Stimulated activated CD8-positive, alpha-beta memory T cell treated with anti-CD3 and anti-CD28 coated beads, Interleukin-4, amount 100 ng/mL, for 4 hours (primary cell): ENCODE measurements around the gene SLC43A2.
"Not testable (repeated sequence)": the region's sequence is repeated elsewhere in the genome, so short reads cannot be mapped to it uniquely, and the experiment has no call there.

Experiments used
- DNase-seq, 2 donors: peaks; one replicate each; pipeline ENCODE4 v3.0.0-alpha.2; 2020; ENCODE audit warnings: low read depth in 2 of 2, low spot score in 1 of 2

Gene SLC43A2

DNA sequence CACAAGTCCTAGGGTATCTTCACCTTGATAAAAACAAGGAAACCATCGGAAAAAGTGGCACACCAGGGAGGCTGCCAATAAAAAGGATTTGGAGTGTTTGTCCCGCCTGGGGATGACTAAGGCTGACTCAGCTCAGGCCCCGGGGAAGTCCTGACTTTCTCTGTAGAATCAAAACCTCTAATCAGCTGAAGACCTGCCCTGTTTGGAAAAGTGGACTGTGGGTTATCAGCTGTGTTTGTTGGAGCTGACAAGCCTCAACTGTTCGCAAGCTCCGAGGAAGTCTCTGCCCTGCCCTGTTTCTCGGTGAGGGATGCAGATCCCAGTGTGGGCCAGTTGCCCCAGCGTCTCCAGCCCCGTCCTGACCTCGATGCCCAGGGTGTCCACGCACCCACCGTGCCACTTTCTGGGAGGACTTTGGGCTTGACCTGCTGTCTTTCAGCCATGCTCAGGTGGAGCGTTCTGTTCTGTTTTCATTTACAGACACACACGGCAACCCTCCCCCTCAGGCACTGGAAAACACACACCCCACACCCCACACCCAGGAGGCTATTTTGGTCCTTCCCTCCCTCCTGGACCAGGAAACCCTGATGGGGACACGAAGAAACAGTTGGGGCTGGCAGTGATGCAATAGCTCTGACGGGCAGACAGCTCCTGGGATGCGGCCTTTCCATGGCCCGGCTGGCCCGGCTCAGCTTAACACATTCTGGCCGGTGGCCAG is 38.4 kb downstream of the SLC43A2 start:
- DNase-seq: no peak

DNA sequence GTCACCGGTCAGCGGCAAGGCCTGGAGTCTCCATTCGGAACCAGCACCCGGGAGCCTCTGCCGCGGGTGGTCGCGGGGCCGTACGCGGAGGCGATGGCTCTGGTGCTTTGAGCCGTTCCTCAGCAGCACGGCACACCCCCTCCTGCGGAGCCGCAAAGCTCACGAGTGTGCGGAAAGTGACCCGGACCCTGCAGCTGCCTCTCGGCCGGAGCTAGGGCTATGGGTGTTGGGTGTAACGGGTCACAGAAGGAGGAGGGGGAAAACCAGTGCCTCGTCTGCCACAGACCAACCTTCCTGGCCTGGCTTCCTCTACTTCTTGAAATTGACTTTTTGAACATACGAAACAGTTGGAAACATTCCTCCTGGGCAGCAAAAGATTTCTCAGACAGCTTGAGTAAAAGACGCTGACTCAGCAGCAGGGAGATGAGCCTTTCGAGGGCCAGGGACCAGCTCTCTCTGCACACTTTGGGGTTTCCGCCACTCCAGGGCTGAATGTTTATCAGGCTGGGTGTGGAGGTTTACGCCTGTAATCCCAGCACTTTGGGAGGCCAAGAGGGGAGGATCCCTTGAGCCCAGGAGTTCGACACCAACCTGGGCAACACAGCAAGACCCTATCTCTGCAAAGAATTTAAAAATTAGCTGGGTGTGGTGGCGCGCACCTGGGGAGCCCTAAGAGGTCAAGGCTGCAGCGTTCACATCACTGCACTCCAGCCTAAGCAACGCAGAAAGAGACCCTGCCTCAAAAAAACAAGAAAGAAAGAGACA is 39.6 kb downstream of the SLC43A2 start:
- no peak for DNase-seq

DNA sequence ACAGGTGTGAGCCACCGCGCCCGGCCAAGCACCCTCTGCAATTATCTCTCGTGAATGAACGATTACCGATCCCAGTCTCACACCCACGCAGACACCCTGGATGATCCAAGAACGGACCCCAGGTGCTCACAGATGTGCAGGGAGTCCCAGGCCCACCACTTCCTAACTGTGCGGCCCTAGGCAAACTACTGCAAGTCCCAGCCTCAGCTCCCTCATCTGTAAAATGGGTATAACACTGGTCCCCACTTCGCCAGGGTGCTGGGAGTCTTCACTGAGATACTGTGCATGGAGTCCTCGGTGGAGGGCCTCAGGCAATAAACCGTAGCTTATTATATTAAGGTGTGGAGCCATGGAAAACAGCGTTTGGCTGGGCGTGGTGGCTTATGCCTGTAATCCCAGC is 44.5 kb downstream of the SLC43A2 start:
- no peak for DNase-seq

DNA sequence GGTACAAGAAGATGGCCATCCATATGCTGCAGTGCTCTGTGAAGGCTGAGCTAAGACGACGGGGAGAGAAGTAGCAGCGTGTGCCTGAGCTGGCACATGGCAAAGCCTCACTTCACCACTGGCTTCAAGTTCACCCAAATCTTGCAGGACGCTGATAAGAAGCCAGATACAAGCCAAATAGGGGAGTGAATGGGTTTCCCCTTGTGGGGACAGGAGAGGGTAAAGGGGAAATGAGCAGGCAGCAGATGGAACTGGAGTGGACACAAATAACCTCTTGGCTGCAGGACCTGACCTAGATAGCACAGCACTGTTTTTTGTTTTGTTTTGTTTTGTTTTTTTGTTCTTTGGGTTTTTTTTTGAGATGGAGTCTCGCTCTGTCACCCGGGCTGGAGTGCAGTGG is 45.1 kb downstream of the SLC43A2 start:
- no peak for DNase-seq

DNA sequence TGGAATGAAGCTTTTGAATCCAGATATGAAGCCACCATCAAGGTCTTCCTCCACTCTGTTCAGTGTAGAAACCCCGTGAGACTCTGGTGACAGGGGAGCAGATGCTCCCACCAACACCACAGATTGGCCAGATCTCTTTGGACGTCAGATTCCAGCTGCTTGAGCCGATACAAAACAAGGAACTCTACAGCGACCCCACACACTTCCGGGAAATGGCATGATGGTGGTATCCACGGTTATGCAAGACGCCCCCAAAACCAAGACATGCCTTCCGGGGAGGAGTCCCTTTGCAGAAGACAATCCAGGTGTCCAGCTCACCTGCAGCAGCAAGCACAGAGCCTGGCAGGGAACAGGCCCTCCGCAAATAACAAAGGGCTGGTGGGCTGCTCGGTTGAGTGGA is 46.3 kb downstream of the SLC43A2 start:
- DNase-seq: no peak

DNA sequence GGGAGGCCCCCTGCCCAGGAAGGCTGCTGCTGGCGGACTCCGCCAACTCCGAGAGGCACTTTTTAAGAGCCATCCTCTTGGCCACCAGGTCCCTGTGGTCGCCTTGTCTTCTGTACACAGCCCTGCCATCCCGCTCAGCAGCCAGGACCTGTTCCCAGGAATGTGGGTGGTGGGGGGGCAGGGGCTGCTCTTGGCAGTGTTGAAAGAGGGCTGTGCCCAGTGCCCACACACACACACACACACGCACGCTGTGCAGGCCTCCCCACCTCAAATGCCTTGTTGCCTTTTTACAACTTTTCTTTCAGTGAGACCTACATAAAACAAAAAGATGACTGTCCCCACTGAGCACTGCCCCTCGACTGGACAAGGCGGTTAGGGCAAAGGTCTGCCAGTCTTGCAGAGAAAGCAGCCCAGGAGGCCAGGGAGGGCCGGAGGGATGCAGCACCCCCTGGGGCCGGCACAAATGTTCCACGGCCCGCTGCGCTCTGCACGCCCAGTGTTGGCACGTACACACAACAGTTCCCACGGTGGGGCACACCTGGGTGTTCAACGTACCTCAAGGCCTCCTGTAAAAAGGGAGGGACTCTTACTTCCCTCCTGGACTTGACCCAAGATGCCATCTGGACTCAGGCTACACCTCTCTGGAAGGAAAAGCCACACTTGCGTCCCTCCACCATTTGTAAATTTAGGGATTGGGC is 47.5 kb downstream of the SLC43A2 start:
- no peak for DNase-seq

DNA sequence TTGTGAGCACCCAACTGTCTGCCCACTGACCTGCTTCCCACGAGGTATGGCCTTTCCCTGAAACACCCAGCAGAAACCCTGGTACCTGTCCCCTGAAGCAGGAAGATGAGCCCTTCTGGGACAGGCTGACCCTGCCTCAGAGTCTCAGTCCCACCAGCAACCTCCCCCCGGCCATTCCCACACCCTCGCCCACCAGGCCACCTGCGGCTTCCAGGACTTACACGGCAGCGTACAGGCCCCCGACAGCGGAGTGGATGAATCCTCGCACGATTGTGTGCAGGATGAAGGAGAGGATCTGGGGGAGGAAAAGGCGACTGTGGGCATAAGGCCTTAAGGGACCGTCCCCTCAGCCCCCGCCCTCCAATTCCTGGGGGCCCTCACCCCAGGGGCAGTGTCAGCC is 50.6 kb downstream of the SLC43A2 start:
- no peak for DNase-seq

DNA sequence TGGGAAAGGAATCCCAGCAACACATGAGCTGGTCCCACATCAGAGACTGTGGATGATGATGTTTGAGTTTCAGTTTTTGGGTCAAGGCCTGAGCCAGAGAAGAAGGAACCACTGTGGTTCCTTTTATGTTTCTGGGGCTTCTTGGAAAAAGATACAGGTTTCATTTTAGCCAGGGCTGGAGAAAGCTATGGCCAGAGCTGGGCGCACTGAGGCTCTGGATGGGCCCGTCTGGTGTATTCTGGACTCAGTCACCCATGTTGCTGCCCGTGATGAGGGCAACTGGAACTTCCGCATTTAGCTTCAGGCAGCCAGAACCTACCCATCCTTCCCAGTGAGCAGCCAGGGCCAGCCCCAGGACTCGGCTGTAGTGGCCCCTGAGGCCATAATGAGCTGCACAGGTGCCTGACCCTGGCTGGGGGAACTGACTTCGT is 51.0 kb downstream of the SLC43A2 start:
- DNase-seq: no peak

DNA sequence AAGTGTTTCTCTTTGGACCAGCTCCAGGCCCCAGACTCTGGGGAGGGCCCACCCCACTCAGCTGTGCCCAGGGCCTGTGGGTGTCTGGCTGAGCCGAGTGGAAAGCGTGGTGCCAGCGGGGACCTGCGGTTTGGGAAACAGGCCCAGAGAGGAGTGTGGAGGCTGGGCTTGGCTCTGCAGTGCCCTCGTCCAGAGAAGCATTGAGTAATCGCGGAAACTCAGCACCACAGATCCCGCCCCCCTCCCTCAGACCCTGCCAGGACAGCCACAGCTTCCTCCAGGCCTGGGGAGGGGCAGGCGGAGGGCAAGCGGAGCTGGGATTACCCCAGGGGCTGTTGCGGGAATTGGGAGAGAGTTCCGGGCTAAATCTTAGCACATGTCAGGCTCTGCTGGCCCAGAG is 51.5 kb downstream of the SLC43A2 start:
- DNase-seq: no peak

DNA sequence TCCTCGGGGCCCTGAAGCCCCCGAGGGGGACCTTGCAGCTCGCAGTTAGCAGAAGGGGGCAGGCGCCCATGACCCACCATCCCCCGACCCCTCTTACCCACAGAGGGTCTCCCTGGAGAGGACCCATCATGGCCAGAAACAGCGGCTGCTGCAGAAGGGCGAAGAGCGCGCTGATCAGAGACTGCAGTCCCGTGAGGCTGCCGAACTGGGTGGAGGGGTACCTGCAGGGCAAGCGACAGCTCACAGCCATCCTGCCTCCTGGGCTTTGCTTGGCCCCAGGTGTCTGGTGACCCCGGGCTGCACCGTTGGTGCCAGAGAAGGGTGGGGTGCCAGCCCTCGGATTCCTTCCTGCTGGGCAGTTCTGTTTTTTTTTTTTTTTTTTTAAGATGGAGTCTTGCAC is 52.1 kb downstream of the SLC43A2 start:
- no peak for DNase-seq

DNA sequence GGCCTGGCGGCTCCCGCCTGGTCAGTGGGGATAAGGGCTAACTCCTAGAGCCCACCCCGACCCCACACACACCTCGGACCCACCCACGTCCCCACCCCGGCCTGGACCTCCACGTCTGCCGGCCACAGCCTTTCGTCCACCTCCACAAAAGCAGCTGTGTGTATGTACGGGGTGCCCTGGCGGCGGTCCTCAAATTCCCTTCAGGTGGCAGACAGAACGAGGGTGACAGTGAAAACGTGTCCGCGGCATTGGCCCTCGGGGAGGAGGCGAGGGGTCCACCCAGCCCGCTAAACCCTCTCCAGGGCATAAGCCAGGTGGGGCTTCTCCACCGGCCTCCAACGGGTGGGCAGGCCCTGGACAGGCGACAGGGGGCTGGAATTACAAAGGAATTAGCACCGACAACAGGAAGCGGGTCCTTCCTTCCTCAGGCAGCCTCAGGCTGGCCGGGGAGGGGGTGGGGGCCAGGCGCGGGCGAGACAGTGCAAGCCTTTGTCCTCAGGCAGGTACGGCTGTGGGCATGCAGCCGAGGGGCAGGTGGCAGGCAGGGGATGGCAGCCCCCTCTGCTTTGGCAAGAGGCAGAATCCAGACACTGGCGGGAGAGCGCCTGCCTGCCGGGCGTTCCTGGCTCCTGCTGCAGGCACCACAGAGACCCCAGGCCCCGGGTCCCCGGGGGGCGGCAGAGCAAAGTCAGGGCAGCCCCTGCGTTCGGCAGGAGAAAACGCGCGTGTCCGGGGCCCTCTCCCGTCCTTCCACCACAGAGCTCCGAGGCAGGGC is 53.8 kb downstream of the SLC43A2 start:
- DNase-seq: no peak

DNA sequence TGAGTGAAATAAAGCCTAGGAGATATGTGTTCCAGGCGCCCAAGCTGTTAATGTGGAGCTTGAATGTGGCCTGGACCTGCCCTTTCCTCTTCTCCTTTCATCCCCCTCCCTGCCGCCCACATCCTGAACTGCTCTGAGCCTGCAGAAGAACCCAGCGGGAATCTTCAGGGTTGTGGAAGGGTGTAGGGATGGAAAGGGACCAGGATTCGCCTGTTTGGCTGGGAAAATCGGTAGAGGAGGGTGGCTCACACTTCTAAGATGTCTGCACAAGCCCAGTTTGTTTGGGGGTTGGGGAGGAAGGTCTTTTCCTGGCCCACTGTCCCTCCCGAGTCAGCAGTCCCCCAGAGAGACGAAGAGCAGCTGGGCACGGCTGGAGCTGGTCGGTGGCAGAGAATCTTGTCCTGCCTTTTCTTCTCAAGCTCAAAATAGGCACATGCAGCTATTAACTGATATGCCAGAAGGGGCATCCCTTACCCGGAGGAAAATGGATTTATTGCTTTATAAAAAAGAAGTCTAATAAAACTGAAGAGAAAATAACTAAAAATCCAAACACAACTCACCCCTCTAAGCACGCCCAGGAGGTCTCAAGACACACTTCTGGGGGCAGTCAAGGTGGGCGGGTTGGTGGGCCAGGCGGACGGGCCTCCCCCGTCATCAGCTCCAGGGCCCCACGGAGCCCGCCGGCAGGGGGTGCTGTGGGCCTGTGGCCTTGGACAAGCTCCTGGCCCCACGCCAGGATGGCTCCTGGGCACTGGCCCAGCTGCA is 54.5 kb downstream of the SLC43A2 start:
- DNase-seq: no peak

DNA sequence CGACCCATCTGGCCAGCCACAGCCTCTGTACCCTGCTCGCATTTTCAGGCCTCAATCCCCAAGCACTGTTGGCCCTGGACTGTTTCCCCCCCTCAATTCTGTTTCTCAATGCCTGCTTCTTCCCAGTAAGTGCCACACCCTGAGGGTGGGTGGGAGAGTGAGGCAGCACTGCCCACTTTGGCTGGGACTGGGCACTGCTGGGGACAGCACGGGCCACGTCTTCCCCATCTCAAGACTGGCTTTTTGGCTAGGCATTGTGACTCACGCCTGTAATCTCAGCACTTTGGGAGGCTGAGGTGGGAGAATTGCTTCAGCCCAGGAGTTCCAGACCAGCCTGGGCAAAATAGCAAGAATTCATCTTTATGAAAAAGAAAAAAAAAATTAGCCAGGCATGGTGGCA is 56.0 kb downstream of the SLC43A2 start:
- not testable (repeated sequence) for DNase-seq

DNA sequence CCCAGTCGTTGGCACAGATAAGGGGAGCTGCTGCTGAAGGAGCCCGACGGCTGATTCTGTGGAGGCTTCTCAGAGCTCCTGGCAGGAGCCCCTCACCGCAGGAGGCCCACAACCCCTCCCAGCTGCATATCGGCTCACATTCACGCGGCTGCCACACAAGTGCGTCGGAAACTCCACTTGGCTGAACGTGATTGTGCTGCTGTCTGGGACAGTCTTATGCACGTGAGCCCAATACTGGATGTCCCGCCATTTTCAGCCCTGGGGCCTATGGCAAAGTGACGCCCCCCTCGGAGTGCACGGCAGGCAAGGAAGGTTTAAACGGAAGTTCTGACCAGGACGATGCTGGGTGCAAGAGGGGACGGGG is 57.3 kb downstream of the SLC43A2 start:
- DNase-seq: no peak

DNA sequence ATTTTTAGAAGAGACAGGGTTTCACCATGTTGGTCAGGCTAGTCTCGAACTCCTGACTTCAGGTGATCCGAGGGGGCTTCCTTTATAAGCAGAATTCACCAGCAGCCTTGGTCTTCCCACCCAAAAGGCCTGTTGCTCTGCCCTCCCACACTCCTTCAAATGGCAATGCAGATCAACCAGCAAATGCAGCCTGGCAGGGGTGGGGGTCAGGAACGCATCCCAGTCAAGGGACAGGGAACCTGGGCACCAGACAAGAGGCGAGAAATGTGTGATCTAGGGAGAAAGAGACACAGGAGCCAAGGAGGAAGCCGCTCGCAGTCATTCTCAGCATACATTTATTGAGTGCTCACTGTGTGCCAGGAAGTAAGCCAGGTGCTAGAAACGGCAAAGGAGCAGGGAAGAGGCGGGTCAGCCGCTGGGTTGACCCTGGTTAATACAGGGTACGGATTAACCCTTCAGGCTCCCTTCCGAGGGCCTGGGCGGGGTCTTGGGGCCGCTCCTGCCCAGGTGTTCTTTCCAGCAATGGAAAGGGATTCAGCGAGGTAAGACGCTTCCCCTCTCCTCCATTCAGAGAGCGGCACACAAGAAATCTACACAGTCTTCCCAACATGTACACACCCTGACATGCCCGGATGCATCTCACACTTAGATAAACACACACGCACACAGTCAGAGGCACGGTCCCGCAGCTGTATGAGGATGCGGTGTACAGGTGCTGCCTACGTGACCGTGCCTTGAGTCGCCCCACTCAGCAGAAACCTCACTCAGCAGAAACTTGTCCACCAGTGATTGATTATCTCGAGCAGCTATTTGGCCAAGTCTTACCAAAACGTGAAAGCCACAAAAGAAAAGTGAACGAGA is 59.5 kb downstream of the SLC43A2 start:
- no peak for DNase-seq

DNA sequence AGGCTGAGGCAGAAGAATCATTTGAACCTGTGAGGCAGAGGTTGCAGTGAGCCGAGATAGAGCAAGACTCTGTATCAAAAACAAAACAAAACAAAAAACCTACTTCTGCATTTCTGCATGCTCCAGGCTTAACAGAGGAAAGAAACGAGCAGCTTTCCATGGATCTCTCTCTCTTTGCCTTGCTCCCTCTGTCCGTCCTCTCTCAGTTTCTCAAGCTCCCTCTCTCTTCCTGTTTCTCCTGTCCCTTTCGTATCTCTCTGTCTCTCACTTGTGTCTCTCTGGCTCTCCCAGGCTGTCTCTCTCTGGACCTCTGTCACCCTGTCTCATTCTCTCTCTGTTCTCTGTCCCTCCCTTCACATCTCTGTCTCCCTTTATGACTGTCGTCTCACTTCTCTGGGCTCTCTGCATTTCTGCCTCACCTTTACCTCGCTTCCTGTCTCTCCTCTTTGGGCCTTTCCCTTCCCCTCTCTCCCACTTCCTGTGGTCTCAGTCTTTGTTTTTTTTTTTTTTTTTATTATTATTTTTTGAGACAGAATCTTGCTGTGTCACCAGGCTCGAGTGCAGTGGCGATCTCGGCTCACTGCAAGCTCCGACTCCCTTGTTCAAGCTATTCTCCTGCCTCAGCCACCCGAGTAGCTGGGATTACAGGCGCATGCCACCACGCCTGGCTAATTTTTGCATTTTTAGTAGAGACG is 62.0 kb downstream of the SLC43A2 start:
- DNase-seq: no peak

DNA sequence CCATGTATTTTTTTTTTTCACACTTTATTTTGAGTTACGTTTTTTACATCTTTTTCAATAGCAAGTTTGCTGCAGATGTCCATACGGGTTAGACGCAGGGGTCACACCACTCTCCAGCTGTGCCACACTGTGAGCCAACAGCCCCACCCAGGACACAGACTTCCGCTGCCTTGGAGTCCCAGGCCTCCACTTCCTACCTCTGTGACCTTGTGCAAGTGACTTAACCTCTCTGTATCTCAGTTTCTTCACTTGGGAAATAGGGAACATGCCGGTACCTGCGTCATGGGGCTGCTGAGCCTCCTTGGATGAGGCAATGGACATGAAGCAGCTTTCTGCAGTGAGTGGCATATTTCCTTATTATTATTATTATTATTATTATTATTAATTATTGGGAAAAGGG is 62.8 kb downstream of the SLC43A2 start:
- DNase-seq: no peak

DNA sequence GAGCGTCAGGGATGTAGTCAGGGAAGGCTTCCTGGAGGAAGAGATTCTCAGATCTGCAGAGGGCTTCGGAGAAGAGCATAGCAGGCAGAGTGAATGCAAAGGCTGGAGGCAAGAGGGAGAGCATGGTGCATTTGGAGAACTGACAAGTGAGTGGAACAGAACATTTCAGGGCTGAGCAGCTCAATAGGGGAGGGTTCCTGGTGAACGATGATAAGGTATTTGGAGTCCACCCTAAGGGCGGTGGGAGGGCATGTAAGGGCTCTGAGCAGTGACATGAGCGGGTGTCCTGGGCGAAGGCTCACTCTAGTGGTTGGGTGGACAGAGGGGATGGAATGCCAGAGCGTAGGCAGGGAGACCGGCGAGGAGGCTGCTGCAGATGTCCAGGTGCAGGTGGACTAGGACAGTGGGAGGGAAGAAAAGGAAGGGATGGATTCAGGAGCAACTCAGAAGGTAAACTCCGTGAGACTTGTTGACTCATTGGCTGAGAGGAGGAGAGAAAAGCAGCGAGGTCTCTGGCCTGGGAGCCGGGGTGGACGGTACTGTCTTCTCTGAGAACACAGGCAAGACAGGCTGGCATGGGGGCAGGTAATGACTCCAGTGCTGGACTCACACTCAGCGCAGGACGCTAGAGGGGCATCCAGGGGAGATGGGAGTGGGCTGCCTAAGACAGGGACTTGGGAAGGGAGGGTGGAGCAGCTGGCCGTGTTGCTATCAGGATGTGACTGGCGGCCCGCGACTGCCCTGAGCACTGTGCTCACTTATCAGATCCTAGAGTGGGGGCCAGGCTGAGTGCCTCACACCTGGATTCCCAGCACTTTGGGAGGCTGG is 64.6 kb downstream of the SLC43A2 start:
- DNase-seq: no peak

DNA sequence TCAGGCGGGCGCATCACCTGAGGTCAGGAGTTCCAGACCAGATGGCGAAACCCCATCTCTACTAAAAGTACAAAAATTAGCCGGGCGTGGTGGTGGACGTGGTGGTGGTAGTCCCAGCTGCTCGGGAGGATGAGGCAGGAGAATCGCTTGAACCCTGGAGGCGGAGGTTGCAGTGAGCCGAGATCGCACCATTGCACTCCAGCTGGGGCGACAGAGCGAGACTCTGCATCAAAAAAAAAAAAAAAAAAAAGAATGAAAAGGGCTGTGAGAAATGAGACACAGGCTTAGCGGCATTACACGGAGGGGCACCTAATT is 65.2 kb downstream of the SLC43A2 start:
- DNase-seq: not testable (repeated sequence)
